Glomerular endothelial cell (primary cell): ENCODE results near the gene PMEPA1. TPM values are rescaled to one million over a fixed set of nuclear protein-coding genes. Genes with fewer than 3 reads are reported as not detected.

Source experiments
- DNase-seq: peaks from one replicate; pipeline ENCODE4 v3.0.0-alpha.2; 2011; ENCODE audit warnings: low read depth, low spot score; ENCODE audit errors: extremely low read depth
- total RNA-seq: library from RNA; depleted of rRNA; stranded (reverse); fragments of >200 nt; gene quantifications from 2 replicates; pipeline ENCODE4 v1.2.3, GENCODE V29; 2015

Gene PMEPA1
- total RNA-seq, 1 donor from 2014 or later = 11.9 TPM

DNA sequence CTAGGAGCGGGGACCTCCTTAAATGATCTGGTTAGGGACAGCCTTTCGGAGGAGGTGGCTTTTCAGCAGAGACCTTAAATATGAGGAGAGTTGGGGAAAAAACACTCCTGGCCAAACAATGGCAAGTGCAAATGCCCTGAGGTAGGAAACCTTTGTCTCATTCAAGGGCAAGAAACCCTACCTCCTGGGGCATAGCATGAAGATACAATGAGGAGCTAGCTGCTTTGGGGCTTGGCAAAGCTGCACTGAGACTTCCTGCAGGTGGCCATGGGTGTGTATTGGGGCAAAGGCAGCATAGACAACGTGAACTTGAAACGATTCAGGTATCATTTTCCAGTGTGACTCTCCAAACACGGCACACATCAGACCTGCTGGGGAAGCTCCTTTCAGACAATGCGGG is 30.7 kb downstream of the PMEPA1 start:
- DNase-seq = no peak

DNA sequence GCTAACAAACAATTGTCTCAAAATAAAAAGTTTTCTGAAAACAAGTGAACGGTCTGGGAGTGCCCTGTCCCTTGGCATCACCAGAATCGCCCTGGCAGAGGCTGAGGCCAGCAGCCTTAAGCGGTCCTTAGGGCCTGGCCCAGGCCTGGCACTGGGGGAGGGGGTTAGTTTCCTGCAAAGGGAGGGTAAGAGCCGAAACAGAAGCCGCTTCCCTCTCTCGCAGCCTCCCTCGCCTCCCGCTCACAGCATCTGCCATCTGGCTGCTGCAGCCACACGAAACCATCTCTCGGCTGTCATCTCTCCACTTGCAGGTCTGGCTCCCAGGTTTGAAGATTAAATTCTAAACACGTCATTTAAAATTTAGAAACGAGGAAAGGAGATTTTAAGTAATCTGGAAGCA is 31.5 kb downstream of the PMEPA1 start:
- DNase-seq = no peak

DNA sequence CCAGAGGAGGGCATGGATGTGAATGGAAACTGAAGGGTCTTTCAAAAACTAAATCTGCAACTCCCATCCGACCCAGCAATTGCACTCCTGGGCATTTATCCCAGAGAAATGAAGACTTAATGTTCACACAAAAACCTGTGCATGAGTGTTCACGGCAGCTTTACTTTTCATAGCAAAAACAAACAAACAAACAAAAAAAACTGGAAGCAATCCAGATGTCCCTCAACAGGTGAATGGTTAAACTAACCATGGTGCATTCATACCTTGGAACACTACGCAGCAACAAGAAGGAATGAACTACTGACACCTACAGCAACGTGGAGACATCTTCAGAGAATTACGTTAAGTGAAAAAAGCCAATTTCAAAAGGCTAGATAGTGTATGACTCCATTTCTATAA is 32.2 kb downstream of the PMEPA1 start:
- no peak for DNase-seq

DNA sequence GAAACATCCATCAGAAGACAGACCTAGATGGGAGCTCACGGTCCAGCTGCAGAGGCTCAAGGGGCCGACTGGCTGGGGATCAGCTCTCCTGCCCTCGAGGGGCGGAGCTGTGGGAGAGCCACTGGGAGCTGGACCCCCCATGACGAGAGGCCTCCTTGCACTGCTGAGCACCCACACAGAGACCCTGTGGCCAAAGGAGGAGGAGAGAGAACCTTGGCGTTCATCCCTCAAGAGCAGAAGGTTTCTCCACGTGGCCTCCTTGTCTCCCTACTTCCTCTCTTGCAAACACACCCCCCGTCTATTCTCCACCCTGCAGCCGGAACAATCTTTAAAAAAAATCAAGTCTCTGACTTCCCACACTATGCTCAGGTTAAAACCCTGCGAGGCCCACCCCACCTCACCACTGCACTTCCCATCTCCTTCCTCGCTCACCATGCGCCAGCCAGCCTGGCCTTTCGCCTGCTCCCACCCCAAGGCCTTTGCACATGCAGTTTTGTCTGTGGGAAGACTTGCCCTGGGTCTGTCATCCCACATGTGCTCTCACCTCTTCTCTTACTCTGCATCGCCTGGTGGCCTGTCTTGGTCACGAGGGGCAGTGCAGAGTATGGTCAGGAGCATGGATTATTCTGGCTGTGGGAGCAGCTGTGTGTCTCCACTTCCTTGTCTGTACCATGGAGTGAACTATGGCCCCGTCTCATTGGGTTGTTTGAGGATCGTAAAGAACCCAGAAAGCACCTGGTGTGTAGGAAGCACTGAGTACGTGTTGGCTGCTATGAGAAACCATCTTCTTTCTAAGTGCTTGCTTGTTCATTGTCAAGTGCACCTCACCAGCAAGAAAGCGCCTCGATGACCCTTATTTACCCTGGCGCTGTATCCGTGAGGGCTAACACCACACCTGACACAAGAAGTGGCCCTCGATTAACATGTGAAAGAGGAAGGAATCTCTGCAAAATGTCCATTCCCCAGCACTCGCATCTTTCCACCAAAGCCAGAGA is 32.9 kb downstream of the PMEPA1 start:
- no peak for DNase-seq

DNA sequence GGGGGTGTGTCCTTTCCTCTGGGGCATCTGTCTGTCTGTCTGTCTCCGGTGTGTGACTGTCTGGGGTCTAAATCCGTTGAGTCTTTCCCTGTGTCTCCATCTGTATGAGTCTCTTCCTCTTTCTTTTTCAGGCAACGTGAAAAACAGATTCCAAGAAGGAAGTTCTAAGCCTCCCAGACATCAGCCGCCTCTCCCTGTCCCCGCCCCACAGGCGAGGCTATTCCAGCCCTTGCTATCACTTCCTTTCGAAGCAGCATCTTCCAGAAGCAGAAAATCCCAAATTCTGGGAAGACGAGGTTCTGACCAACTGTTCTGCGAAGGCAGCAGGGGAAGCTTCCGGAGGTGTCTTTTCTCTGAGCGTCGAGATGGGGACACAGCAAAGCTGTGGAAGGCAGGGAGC is 34.0 kb downstream of the PMEPA1 start:
- no peak for DNase-seq

DNA sequence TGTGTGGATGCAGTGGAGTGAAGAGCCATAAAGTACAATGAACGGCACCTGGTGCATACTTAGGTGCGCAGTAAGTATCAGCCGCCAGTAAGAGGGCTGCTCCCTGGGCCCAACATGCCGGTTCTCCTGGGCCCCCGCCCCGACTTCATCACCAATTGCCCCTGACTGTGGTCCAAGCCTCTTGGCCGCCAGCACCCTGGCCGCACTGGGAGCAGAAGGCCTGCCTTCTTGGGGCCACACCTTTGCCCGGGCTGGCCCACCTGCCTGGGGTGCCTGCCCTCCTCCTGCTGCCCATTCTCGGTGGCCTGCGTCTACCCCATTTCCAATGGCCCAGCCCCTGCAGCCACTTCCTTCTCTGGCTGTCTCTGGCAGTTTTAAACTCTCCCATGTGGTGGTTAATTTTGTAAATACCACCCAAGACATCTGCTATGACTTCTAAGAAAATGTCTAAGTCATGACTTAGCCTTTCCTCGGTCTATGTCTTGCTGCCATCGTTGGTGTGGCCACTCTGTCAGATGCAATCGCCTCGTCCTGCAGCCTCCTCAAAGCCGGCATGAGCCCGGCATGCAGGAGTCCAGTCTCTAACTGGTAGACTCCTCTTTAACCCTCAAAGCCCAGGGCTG is 36.8 kb downstream of the PMEPA1 start:
- no peak for DNase-seq

DNA sequence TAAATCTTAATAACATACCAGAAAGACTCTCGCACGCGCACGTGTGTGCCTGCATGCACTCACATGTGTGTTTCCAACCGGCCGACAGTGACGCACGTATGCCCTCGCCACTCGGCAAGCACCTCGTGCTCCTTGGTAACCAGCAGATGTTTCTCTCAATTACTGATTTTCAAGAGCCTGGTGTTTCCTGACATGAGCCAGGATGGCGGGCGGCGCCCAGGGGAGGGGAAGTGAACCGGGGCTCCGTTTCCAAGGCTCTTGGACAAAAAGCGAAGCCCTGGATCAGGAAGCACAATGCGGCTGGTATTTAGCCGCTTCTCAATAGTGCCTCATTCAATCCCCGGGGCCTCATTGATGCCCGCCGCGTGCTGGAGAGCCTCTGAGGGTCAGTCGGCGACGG is 37.7 kb downstream of the PMEPA1 start:
- peak; percentile 60 for DNase-seq

DNA sequence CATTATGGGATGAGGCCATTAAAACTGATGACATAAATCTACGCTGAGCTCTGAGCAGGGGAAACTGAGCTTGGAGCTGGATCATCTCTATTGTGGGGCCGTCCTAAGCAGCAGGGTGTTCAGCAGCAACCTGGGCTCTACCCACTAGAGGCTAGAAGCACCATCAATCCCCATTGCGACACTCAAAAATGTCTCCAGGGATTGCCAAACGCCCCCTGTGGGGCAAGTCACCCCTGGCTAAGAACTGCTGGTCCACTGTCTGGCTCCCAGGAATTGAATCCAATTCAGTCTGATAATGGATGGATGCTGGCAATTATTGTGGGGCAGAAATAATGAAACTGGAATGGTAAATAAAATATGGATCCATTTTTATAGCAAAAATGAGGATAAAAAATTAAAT is 38.2 kb downstream of the PMEPA1 start:
- no peak for DNase-seq

DNA sequence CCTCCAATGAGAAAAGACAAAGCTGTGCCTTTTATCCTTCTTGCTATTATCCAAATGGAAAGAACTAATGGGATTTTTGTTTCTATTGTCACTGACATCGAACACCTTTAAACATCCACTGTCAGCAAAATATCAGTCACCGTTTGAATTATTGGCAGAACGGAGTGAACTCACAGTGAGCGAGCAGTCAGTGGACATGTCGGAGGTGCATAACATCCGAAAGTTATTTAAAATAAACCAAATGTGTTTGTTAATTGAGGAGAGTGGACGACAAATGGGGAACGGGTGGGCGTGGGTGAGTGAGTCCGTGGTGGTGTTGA is 38.8 kb downstream of the PMEPA1 start:
- DNase-seq = no peak

DNA sequence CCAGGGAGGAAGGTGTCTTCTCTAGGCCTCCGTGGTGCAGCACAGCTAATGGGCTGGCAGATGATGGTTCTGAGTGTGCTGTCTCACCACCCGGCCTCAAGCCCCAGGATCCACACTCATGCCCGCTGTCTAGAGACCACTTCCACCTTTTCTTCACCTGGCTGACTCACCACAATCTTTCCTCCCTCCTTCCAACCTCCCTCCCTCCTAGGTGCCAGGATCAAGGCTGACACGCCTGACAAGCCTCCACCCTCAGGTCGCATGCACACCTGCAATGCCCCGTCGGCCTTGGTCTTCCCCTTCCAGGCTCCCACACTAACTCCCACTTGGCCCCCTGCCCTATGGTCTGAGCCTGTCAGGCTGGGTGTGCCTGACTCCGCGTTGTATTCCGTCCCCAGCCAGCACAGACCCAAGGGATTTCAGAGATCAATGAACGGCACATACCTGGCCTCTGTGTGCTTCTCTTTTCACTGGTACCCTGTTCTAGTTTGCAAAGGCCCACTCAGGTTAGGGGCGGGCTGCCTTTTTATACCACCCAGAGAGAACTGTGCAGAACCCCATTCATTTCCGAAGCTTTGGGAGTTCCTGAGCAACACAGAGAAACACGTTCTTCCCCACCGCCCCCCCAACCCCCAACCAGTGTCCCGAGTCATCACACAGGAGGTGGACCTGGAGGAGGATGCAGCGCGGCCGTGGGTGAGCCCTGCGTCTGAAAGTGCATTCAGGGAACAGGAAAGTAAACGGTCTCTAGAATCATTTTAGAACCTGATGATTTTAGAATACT is 39.3 kb downstream of the PMEPA1 start:
- no peak for DNase-seq

DNA sequence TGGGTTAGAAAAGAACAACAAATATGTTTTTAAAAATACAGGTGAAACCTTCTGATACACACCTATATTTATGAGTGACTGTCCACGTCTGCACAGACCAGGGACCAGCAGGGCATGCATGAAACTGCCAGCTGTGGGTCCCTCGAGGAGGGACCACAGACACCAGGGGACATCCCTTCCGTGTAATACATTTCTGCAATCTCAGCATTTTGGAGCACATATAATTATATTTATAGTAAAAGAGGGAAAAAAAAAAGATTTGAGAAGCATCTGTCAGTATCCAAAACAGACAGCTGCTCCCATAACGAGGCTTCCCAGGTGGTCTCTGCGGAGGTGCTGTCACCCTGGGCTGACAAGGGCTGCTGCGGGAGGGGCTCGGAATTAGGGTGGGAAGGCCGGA is 40.2 kb downstream of the PMEPA1 start:
- no peak for DNase-seq

DNA sequence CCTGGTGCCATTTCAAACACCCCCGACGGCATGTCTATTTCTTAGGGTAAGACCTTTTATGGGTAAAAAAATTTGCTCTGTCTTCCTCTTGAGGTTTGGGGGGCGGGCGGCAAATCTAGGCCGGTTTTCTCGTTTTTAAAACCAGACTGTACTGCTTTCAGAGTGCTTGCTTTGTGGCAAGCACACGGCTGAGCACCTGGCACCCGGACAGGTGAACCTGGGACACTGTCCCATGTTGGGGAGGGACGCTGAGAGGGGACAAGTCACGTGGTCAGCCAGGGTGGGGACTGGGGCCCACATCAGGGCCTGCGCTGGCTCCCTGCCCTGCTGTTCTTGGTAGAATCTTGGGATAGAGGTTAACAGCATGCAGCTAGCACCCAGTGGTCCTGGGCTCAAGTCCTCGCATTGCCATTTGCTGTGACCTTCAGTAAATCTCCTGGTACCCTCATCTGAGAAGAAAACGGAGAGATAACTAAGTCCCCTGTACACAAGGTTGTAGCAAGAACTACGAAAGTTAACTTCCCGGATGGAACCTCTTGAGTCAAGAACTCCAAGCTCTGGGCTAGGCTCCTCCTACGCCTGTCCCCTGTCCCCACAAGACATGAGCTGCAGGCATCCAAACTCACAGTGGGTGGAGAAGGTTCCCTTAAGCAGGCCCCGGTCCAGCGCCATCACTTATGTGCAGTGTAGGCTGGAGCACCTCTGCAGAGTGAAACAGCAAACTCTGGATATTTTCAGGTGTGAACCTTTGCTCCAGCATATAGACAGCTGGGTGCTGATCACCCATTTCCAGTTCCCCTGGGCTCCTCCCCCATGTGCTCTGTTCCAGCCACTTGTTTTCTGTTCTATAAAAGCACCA is 41.7 kb downstream of the PMEPA1 start:
- no peak for DNase-seq

DNA sequence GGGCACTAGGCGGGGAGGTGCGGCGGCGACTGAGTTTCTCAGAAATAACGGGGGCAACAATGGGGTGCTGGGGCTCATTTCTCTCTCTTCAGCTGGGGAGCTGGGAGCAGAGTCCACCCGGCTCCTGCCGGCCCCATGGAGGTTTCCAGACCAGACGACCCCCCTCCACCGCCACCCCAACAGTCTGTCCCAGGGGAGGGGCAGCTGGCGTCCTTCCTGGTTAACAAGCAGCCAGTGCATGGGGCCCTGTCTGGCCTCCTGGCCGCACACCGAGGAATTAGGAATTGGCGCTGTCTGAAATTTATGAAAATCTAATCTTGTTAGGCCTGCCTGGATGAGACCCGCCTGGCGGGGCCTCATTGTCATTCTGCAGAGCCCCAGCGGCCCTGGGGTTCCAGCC is 42.4 kb downstream of the PMEPA1 start:
- no peak for DNase-seq

DNA sequence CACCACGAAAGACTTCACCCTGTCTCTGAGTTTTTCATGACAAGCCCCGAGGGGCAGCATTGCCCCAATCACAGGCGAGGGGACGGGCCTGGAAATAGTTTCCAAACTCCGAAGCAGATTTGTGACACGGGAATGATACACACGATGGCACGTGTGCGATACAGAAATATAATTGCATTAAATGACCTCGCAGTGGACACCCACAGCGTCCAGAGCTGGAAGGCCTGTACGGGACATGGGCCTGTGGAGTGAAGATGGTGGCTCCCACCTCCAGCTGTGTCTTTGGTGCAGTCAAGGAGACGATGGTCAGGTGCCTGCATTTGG is 43.0 kb downstream of the PMEPA1 start:
- no peak for DNase-seq

DNA sequence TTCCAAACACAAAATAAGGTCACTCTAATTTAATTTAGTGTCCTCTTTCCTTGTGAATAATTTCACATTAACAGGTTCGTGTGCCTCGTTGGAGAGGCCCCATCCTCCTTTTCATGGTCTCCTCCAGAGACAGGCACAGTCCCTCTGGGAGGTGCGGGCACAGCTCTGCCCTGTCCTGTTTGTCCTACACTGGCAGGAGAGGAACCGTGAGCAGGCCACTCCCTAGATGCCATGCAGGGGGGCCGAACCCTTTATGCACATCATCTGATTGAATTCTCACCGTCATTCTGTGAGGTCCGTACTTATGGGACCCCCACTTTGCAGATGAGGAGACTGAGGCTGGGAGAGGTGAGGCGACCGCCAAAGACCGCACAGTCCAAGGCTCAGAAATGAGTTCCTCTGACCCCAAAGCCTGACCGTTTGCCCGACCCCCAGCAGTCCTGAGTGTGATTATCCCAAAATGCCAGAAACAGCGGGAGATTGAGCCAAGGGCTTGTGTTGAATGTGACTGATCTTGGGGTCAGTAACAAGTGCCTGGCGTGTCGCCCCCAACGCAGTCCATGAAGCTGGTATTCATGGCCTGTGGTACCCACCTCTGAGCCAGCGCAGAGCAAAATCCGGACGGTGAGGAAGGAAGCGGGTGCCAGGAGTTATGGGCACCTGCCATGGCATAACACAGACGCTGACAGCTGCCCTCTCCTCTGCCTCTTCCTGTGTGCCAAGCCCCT is 43.5 kb downstream of the PMEPA1 start:
- no peak for DNase-seq

DNA sequence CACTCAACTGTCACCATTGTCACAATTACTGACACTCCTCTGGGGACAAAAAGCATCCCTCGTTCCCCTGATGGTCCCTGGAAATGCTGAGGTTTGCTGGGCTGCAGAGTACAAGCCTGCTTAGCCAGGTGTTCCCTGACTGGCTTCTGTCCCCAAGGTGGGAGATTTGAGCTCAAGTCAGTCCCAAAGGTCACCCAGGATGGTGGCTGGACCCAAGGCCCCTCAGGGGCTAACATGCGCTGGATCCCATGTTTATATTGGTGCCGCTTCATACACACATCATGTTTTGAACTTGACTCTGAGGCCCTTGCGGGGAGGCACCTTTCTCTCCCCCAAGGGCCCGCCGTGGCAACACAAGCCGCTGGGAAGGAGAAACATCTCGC is 44.2 kb downstream of the PMEPA1 start:
- no peak for DNase-seq

DNA sequence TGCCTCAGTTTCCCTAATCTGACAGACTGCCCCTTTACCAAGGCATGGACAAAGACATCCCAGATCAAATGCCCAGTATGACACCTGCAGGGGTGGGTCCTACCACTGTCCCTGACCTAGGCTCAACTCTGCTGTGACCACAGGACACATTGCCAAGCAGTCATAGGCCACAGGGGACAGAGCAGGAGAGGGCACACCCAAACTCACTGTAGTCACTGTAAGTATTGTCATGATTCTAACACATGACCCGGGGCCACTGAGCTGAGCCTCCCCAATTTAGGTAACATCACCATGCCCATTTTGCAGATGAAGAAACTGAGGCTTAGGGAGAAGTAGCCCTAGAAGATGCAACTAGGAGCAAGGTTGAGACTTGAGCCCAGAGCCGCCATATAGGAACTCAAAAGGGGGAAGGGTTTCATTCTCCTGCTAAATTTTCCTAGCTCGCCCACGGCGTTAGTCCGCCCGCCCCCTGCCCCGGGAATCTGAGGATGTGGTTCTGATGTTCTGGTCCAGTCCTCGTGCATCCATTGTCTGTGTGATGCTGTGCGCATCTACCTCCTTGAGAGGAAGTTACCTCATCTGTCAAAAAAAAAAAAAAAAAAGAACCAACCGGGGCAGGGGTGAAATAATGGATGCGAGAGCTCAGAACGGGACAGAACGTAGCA is 44.8 kb downstream of the PMEPA1 start:
- DNase-seq = no peak

DNA sequence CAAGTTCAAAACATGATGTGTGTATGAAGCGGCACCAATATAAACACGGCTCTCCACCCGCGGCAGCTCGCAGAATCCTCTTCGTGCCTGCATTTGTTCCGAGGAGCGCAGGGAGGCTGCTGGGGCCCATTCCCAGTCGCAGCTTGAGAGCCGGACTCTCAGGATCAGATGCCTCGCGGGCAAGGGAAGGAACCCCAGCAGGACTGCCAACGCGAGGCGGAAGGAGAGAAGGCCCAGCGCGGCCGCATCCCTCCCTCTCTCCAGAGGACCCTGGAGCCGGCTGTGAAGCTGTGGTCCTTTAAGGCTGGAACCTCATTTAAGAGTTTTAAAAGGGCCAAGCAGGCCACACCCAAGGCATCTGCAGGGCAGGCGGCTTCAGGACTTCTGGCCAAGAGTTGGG is 45.3 kb downstream of the PMEPA1 start:
- no peak for DNase-seq

DNA sequence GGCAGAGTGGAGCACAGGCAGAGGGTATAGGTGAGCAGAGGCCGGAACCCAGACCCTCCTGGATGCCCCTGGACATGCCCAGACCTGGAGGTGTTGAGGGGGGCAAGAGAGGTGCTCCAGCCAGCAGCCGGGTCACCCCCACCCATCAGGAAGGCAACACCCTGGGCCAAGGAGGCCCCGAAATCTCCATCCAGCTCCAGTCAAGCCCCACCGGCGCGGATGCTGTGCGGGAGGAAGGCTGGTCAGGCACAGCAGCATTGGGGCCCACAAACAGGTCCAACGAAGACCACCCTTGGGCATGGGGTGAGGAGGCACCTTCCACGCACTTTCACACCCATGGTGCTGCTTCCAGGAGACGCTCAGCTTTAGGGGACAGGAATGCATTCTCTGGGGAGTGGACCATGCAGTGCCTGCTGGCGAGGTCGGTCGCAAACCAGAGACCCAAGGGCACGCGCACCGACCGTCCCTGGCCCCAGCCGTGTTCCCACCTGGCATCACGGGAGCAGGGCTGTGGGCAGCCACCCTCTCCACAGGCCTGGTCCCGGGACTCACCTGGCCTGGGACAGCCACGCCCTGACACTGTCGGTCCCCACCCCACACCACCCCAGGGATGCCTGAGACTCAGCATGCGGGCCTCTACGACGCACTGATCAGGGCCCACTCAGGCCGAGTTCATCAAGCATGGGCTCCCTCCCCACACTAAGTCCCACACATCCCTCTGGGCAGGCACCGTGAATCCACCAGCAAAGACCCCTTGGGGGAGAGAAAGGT is 45.9 kb downstream of the PMEPA1 start:
- no peak for DNase-seq
